OCI-LY3 (cell line): ENCODE measurements around the gene FHOD3.
"Not testable (repeated sequence)": the region's sequence is repeated elsewhere in the genome, so short reads cannot be mapped to it uniquely, and the experiment has no call there.

ENCODE experiments used
- H2AFZ ChIP-seq: fragments of 200-600, 300-600 bp; shearing (Covaris generic); 2 replicates; pipeline ENCODE4 v1.6.0; 2014; ENCODE audit warnings: antibody characterized with exemption, low read depth, low read length
- H3K27ac ChIP-seq: fragments of 200-600, 300-600 bp; sonication (generic); 2 replicates; pipeline ENCODE4 v1.5.1; 2014; ENCODE audit warnings: mild to moderate bottlenecking, low read length, moderate library complexity, mixed read lengths
- H3K27me3 ChIP-seq: fragments of 200-600, 300-600 bp; sonication (generic); 2 replicates; pipeline ENCODE4 v1.6.1; 2014; ENCODE audit warnings: low read depth, low read length, mixed read lengths
- H3K36me3 ChIP-seq: fragments of 200-600, 300-600 bp; sonication (generic); replicated peaks from 2 replicates; pipeline ENCODE3; 2014; ENCODE audit warnings: low read depth, low read length, mixed read lengths
- H3K4me1 ChIP-seq: fragments of 300-600, 200-600 bp; sonication (generic); 2 replicates; pipeline ENCODE4 v1.6.1; 2014; ENCODE audit warnings: low read length, mixed read lengths
- H3K4me2 ChIP-seq: fragments of 200-600, 300-600 bp; sonication (generic); 2 replicates; pipeline ENCODE4 v1.6.1; 2014; ENCODE audit warnings: low read length, mixed read lengths
- H3K4me3 ChIP-seq: fragments of 300-600, 200-600 bp; sonication (generic); 2 replicates; pipeline ENCODE4 v1.5.1; 2014; ENCODE audit warnings: antibody characterized with exemption, mild to moderate bottlenecking, low read length, moderate library complexity
- H3K79me2 ChIP-seq: fragments of 300-600, 200-600 bp; shearing (Covaris generic); 2 replicates; pipeline ENCODE4 v1.6.1; 2014; ENCODE audit warnings: mild to moderate bottlenecking, low read length, mixed read lengths
- H3K9ac ChIP-seq: fragments of 300-600, 200-600 bp; shearing (Covaris generic); 2 replicates; pipeline ENCODE4 v1.6.0; 2014; ENCODE audit warnings: mild to moderate bottlenecking, low read length, moderate library complexity
- H3K9me3 ChIP-seq: fragments of 200-600, 300-600 bp; shearing (Covaris generic); 2 replicates; pipeline ENCODE4 v1.6.1; 2014; ENCODE audit warnings: low read length, mixed read lengths; ENCODE audit not compliant: insufficient read depth
- H4K20me1 ChIP-seq: fragments of 200-600, 300-600 bp; sonication (generic); 2 replicates; pipeline ENCODE4 v1.6.1; 2016; ENCODE audit warnings: low read length, mixed read lengths; ENCODE audit not compliant: insufficient read depth
- CTCF ChIP-seq: fragments of 200-600, 300-600 bp; sonication (generic); IDR thresholded peaks from 2 replicates; pipeline ENCODE4 v1.5.1; 2014; ENCODE audit warnings: antibody characterized with exemption, low read length, low read depth
- EZH2phosphoT487 ChIP-seq: fragments of 200-600 bp; shearing (Covaris generic); IDR thresholded peaks from 2 replicates; pipeline ENCODE4 v1.6.1; 2018; ENCODE audit warnings: antibody characterized with exemption, mixed run types, low read depth

Gene FHOD3

GRCh38 chr18:36762074-36762473 lies 464.6 kb downstream of the FHOD3 start:
- no peaks in the 10 kb centered on the region for H3K9me3 ChIP-seq
- no peaks in the 10 kb centered on the region for H3K4me1 ChIP-seq
- no peak overlapping the region for H3K9ac ChIP-seq
- no peak overlapping the region for H3K4me2 ChIP-seq
- no peak overlapping the region for H3K4me3 ChIP-seq
- H3K27me3 ChIP-seq: no peaks in the 10 kb centered on the region
- no peak overlapping the region for H3K27ac ChIP-seq
- no peak overlapping the region for H2AFZ ChIP-seq
- no peaks in the 10 kb centered on the region for H3K79me2 ChIP-seq
- TF ChIP-seq EZH2phosphoT487 (no peak), CTCF (no peak)
- no peaks in the 10 kb centered on the region for H3K36me3 ChIP-seq
- H4K20me1 ChIP-seq: no peaks in the 10 kb centered on the region

DNA sequence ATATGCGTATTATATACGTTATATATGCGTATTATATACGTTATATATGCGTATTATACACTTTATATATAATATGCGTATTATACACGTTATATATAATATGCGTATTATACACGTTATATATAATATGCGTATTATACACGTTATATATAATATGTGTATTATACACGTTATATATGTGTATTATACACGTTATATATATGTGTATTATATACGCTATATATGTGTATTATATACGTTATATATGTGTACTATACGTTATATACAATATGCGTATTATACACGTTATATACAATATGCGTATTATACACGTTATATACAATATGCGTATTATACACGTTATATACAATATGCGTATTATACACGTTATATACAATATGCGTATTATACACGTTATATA lies 465.5 kb downstream of the FHOD3 start:
- not testable (repeated sequence) for H3K4me3 ChIP-seq, H3K4me1 ChIP-seq, H3K27ac ChIP-seq, H3K4me2 ChIP-seq, H3K9ac ChIP-seq, H3K27me3 ChIP-seq, H4K20me1 ChIP-seq, H3K79me2 ChIP-seq, H2AFZ ChIP-seq, H3K9me3 ChIP-seq, H3K36me3 ChIP-seq

- Histone ChIP-seq H2AFZ (no peak overlapping the region), H3K4me1 (no peaks in the 10 kb centered on the region), H3K27ac (no peak overlapping the region), H3K36me3 (no peaks in the 10 kb centered on the region), H3K79me2 (no peaks in the 10 kb centered on the region), H3K9me3 (no peaks in the 10 kb centered on the region), H4K20me1 (no peaks in the 10 kb centered on the region), H3K4me3 (no peak overlapping the region), H3K27me3 (no peaks in the 10 kb centered on the region), H3K4me2 (no peak overlapping the region), H3K9ac (no peak overlapping the region)
- TF ChIP-seq CTCF: no peak
- TF ChIP-seq EZH2phosphoT487: no peak
These were observed 469.3 kb downstream of the FHOD3 start for GRCh38 chr18:36766836-36767235.

DNA sequence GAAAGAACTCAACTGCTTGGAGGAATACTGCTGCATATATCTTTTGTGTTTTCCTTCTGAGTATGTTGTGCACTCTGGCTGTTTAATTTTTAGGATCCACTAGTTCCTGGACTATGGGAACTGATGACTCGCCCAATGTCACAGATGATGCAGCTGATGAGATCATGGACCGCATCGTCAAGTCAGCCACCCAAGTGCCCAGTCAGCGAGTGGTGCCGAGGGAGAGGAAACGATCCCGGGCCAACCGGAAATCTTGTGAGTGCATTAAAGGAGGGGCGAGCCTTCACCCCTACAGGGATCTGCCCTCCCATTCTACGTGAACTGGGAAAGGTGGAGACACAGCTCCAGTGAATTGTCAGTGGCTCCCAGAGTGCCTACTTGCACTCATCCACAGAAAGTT lies 471.7 kb downstream of the FHOD3 start:
- Histone ChIP-seq H3K4me2 (no peak overlapping the region), H3K36me3 (no peaks in the 10 kb centered on the region), H3K9me3 (no peaks in the 10 kb centered on the region), H3K9ac (no peak overlapping the region), H3K4me3 (no peak overlapping the region), H3K27me3 (no peaks in the 10 kb centered on the region), H2AFZ (no peak overlapping the region), H3K4me1 (no peaks in the 10 kb centered on the region), H4K20me1 (no peaks in the 10 kb centered on the region), H3K79me2 (no peaks in the 10 kb centered on the region), H3K27ac (no peak overlapping the region)
- TF ChIP-seq CTCF: no peak
- TF ChIP-seq EZH2phosphoT487: no peak
